Activated CD4-positive, alpha-beta T cell treated with anti-CD3 and anti-CD28 coated beads, Interleukin-2, amount 10 ng/mL, durations not matched to agents 7 days and 5 days (primary cell): ENCODE measurements around the gene CXCR1. TPM values are rescaled to one million over a fixed set of nuclear protein-coding genes. Genes with fewer than 3 reads are reported as not detected.
A peak's percentile ranks its signal among the peaks of the same experiment; 100 is the strongest.

Experiments used
- CTCF ChIA-PET: fragments of 350-600 bp; sonication (Branson Sonifier 250); formaldehyde crosslinking; loops from one replicate; lab custom pipeline; 2021; ENCODE audit warnings: antibody characterized with exemption; lab: Charles Lee
- POLR2A ChIA-PET: fragments of 350-600 bp; sonication (Branson Sonifier 250); formaldehyde crosslinking; loops from one replicate; lab custom pipeline; 2021; ENCODE audit warnings: antibody characterized with exemption; lab: Charles Lee
- DNase-seq: peaks from one replicate; pipeline ENCODE4 v3.0.0-alpha.2; 2020
- H3K27ac Mint-ChIP-seq: one replicate; pipeline ENCODE4 v1.8.0; 2021; ENCODE audit warnings: mild to moderate bottlenecking, moderate library complexity, mixed read lengths
- H3K27me3 Mint-ChIP-seq: one replicate; pipeline ENCODE4 v1.8.0; 2021; ENCODE audit warnings: mixed read lengths
- H3K36me3 Mint-ChIP-seq: one replicate; pipeline ENCODE4 v1.8.0; 2021; ENCODE audit warnings: low read depth, mixed read lengths
- H3K4me1 Mint-ChIP-seq: one replicate; pipeline ENCODE4 v1.8.0; 2021; ENCODE audit warnings: mixed read lengths
- H3K4me3 Mint-ChIP-seq: one replicate; pipeline ENCODE4 v1.8.0; 2021; ENCODE audit warnings: mild to moderate bottlenecking, moderate library complexity, mixed read lengths
- H3K9me3 Mint-ChIP-seq: one replicate; pipeline ENCODE4 v1.8.0; 2021; ENCODE audit warnings: mixed read lengths
- total RNA-seq, 2 experiments: library from RNA; stranded (reverse); gene quantifications; one replicate each; pipeline ENCODE4 v1.2.3, GENCODE V29; 2021

Gene CXCR1
- total RNA-seq, 2 experiments from 2014 or later, result 0.99 to 1.1 TPM

DNA sequence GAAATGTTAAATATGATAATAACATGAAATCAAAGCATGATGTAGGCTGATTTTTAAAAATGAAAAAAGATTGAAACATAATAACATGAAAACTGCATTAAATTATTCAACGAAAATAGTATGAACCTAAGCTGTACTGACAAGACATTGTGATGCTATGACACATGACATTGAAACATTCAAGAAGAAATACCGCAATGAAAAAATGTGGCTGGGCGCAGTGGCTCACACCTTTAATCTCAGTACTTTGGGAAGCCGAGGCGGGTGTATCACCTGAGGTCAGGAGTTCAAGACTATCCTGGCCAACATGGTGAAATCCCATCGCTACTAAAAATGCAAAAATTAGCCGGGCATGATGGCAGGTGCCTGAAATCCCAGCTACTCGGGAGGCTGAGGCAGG is 14.6 kb downstream of the CXCR1 start:
- Mint-ChIP-seq H3K4me1 (peaks cover 6% of the 10 kb centered on the region), H3K27ac (no peak overlapping the region), H3K27me3 (peaks cover 14% of the 10 kb centered on the region), H3K9me3 (no peaks in the 10 kb centered on the region), H3K36me3 (no peaks in the 10 kb centered on the region), H3K4me3 (no peak overlapping the region)
- POLR2A ChIA-PET, result no interaction called here
- DNase-seq, result no peak
- CTCF ChIA-PET, result no interaction called here

DNA sequence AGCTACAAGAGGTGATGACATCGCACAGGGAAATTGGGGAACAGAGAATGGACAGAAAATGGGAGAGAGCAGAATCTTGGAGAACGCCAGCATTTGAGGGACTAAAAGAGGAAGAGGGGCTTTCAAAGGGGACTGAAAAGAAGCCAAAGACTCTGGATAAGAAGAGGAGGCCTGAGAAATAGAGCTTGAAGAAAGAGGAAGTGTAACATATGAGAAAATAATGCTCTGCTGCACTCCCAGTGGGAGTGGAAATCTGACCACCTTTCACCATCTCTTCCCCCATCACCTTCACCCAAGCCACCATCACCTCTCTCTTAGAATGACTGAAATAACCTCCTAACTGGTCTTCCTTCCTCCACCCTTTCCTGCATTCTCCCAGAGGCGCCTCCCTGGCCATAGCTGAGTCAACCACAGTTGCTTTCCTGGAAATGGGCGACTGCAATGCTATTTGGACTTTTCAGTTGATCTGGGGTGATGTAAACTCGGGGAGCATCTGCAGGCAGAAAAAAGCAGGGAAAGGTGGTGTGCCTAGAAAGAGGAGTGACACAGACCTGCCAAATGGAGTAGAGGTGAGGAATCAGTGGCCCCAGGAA is 16.8 kb downstream of the CXCR1 start:
- POLR2A ChIA-PET, result no interaction called here
- Mint-ChIP-seq H3K4me3 (no peak overlapping the region), H3K9me3 (no peaks in the 10 kb centered on the region)

DNA sequence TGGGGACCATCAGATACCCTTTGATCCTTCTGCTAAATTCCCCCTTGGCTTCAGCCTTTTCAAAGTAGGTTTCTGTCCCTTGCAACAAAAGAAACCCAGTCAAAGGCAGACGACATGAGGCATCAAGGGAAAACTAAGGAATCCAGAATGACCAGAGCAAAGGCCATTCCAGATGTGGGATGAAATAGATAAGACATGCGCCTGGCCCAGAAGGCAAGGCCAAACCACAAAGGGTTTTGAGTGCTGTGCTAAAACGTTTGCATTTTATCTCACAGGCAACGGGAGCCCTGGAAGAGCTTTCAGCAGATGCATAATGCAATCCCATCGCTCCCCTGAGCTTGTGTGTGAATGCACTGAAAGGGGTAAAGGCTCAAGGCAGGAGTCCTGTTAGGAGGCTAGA is 17.7 kb downstream of the CXCR1 start:
- Mint-ChIP-seq H3K4me1 (peaks cover 6% of the 10 kb centered on the region), H3K9me3 (no peaks in the 10 kb centered on the region), H3K4me3 (no peak overlapping the region), H3K27me3 (peaks cover 14% of the 10 kb centered on the region), H3K36me3 (no peaks in the 10 kb centered on the region), H3K27ac (no peak overlapping the region)
- POLR2A ChIA-PET, result no interaction called here
- CTCF ChIA-PET, result no interaction called here
- no peak for DNase-seq

More for the DNA sequence above, 16.8 kb downstream of the CXCR1 start:
- Mint-ChIP-seq H3K36me3 (no peaks in the 10 kb centered on the region), H3K4me1 (peaks cover 6% of the 10 kb centered on the region), H3K27ac (no peak overlapping the region), H3K27me3 (peaks cover 14% of the 10 kb centered on the region)
- CTCF ChIA-PET, result interaction anchor here (1.5 kb wide), 1 partner anchor 18 kb away, joined by 4 read pairs; no protein-coding TSS in a partner anchor
- DNase-seq, result no peak

DNA sequence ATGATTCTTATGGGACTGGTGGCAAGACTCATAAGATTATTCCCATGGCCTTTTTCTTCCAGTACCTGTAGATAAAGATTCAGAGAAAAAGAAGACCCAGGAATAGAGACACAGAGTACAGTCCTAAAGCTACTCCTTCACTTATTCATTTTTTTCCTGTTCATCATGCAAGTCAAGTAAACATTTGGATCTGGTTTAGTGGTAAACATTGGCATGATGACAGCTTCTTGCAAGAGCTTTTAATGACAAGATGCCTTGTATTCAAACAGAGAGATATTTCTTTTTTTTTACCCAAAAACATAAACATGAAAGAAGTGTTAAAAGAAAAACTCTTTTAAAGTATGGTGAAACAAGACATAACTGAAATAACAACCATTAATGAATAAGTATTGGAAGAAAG is 20.7 kb downstream of the CXCR1 start:
- CTCF ChIA-PET, result interaction anchor here (0.6 to 1.2 kb wide), 2 partner anchors 24 to 432 kb away, joined by 3 to 5 read pairs; no protein-coding TSS in a partner anchor
- no peaks in the 10 kb centered on the region for H3K36me3 Mint-ChIP-seq
- DNase-seq, result no peak

DNA sequence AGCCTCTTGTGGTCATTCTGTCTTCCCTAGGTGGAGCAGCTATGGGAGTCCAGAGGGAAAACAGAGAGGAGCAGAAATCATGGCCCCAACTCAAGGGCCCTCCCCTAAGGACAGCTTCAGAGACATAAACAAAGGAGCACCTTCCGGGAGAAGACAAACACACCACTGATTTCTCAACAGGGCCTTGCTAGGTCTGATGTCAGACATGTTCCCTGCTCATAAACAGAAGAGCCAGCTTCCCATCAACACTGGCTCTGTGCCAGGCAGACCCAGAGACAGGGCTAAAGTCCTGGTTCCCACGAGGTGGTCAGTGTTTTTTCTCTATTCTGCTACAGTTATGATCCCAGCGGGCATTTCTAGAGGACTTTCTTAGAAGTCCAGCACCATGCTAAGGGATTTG is 21.6 kb downstream of the CXCR1 start:
- Mint-ChIP-seq H3K4me1 (peaks cover 5% of the 10 kb centered on the region), H3K36me3 (no peaks in the 10 kb centered on the region), H3K9me3 (no peaks in the 10 kb centered on the region), H3K4me3 (no peak overlapping the region), H3K27ac (no peak overlapping the region), H3K27me3 (peaks cover 18% of the 10 kb centered on the region)
- POLR2A ChIA-PET, result no interaction called here
- CTCF ChIA-PET, result no interaction called here
- no peak for DNase-seq

More for the DNA sequence above, 20.7 kb downstream of the CXCR1 start:
- Mint-ChIP-seq H3K4me3 (no peak overlapping the region), H3K9me3 (no peaks in the 10 kb centered on the region), H3K27ac (no peak overlapping the region), H3K27me3 (peaks cover 16% of the 10 kb centered on the region), H3K4me1 (peaks cover 6% of the 10 kb centered on the region)
- POLR2A ChIA-PET, result no interaction called here

DNA sequence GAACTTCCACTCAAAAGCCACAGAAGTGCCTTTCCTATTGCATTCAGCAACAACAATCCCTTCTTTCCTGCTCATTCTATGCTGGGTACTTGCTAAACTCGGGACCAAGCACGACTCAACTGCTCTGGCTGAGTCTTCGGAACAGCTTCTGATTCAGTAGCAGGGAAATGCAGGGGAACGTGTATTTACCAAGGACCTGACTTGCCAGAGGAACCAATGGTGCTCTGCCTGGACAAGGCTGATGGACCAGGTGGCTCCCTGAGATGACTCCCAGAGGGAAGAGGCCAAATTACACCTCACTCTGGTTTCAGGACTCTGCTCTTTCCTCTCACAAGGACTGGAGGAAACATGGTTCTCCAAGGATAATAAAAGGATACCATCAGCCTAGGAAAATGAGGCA is 28.7 kb downstream of the CXCR1 start:
- H3K27ac Mint-ChIP-seq, result no peak overlapping the region
- DNase-seq, result no peak
- POLR2A ChIA-PET, result no interaction called here
- H3K9me3 Mint-ChIP-seq, result no peaks in the 10 kb centered on the region
- peaks cover 30% of the 10 kb centered on the region for H3K27me3 Mint-ChIP-seq
- no peaks in the 10 kb centered on the region for H3K4me1 Mint-ChIP-seq
- H3K36me3 Mint-ChIP-seq, result no peaks in the 10 kb centered on the region
- no peak overlapping the region for H3K4me3 Mint-ChIP-seq
- CTCF ChIA-PET, result no interaction called here

DNA sequence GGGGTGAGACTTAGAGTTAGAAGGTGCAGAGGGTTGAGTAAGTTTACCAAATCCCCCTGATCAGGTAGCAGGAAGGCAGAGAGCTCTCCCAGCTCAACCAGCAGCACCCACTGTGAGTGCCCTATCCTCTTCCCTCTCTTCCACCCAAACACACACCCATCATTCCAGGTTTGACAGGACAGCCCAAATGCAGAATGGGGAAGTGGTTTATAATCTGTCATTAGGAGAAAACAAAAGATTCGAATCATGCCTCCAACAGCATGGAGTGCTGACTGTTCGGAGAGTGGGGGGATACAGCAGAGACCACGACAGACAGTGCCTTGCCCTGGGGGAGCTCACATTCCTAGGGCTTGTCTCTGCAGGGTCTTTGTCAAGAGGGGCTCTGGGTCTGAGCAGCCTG is 29.2 kb downstream of the CXCR1 start:
- no peaks in the 10 kb centered on the region for H3K36me3 Mint-ChIP-seq
- no peaks in the 10 kb centered on the region for H3K4me1 Mint-ChIP-seq
- H3K4me3 Mint-ChIP-seq, result no peak overlapping the region
- no peak for DNase-seq
- ChIA-PET CTCF (no interaction called here), POLR2A (no interaction called here)
- H3K27ac Mint-ChIP-seq, result no peak overlapping the region
- H3K9me3 Mint-ChIP-seq, result no peaks in the 10 kb centered on the region
- H3K27me3 Mint-ChIP-seq, result peaks cover 30% of the 10 kb centered on the region

DNA sequence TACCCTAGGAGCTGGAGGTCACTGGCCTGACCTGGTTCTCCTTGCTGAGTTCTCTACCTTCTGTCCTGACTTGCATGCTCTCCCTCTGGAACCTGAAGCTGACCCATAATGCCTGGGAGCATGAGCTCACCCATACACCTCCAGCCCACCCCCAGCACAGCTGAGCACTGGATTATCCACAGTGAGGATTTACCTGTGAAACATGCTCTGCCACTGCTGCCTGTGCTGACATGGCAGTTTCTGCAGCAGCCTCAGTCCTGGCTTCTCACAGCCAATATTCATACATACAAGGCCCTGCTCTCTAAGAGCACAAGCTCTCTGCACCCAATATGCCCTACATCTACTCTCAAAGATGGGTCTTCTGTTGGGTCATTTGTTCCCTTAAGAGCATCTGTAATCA is 35.9 kb downstream of the CXCR1 start:
- Mint-ChIP-seq H3K9me3 (no peaks in the 10 kb centered on the region), H3K27ac (no peak overlapping the region), H3K4me1 (peaks cover 4% of the 10 kb centered on the region), H3K36me3 (no peaks in the 10 kb centered on the region), H3K4me3 (no peak overlapping the region), H3K27me3 (peaks cover 4% of the 10 kb centered on the region)
- no peak for DNase-seq
- CTCF ChIA-PET, result no interaction called here
- POLR2A ChIA-PET, result no interaction called here

DNA sequence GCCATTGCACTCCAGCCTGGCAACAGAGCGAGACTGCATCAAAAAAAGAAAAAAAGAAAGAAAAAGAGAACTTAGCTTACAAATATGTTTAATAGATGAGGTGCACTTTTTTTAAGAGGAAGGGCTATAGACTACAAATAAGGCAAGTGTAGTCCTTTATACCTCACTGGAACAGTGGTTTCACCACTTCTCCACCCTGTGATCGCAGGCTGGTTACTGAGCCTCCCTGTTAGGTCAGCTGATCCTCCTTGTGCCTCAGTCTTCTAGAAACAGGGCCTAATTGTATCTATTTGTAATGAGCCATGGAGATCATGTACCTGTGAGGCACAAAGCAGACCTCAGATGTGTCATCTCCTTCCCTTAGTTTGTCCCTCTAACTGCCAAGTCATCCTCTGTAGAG is 36.4 kb downstream of the CXCR1 start:
- Mint-ChIP-seq H3K9me3 (no peaks in the 10 kb centered on the region), H3K27ac (no peak overlapping the region), H3K27me3 (peaks cover 7% of the 10 kb centered on the region), H3K4me3 (no peak overlapping the region), H3K36me3 (no peaks in the 10 kb centered on the region), H3K4me1 (peaks cover 8% of the 10 kb centered on the region)
- ChIA-PET POLR2A (no interaction called here), CTCF (no interaction called here)
- no peak for DNase-seq

DNA sequence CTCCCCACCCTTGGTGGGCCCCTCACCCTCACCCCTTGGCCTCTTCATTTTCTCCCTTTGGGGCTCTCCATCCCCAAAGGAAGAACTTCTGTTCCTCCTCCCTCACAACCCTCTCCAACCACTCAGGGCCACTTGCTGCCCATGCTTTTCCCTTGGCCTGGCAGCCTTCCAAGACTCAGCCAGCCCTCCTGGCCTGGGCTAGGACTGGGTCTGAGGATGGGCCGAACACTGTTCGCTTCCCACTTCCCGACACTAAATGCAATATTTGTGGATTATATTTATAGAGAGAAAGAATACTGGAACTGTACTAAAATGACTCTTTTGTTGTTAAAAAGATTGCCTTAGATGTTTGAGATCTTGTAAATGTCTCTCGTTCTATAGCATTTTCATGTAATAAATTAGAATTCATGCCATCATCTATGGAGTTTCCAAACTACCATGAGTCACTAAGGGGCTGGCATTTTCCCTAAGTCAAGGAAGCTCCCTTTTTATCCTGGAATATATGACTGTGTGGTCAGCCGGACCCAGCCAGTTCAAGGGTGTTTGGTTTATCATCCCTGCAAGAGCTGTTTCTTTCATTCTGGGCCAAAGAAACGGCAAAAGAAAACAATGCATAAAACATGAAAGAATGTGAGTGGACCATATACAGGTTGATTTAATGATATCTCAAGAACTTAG is 37.2 kb downstream of the CXCR1 start:
- peaks cover 13% of the 10 kb centered on the region for H3K4me1 Mint-ChIP-seq
- H3K9me3 Mint-ChIP-seq, result no peaks in the 10 kb centered on the region
- H3K27ac Mint-ChIP-seq, result no peak overlapping the region
- ChIA-PET CTCF (no interaction called here), POLR2A (no interaction called here)
- H3K36me3 Mint-ChIP-seq, result no peaks in the 10 kb centered on the region
- no peak overlapping the region for H3K4me3 Mint-ChIP-seq
- H3K27me3 Mint-ChIP-seq, result peaks cover 8% of the 10 kb centered on the region
- DNase-seq, result no peak

DNA sequence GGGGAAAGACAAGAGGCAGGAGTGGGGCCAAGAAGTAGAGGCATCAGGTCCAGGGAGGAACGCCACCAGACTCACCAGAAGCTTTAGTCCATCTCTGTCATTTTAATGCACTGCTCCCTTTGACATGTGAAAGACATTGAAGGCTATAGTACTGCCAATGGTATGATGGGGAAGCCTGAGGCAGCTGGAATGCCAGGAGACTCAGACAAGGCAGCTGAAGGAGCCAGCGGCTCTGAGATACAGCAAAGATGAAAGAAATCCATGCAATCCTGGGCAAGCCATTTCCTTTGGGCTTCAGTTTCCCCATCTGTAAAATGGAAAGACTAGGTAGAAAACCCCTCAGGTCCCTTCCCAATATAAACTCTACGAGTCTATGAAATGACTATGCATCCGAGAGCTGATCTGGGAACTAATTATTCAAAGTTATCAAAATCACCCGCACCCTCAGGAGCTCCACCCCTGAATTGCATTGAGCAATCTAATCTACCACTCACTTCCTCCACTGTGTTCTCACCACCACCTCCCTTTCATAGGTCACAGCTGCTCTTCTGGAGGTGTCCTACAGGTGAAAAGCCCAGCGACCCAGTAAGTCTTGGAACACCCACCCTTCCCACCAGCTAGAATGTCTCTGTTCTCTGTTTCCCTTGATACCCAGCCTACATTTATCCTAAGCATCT is 37.8 kb downstream of the CXCR1 start:
- no peak overlapping the region for H3K27ac Mint-ChIP-seq
- CTCF ChIA-PET, result no interaction called here

DNA sequence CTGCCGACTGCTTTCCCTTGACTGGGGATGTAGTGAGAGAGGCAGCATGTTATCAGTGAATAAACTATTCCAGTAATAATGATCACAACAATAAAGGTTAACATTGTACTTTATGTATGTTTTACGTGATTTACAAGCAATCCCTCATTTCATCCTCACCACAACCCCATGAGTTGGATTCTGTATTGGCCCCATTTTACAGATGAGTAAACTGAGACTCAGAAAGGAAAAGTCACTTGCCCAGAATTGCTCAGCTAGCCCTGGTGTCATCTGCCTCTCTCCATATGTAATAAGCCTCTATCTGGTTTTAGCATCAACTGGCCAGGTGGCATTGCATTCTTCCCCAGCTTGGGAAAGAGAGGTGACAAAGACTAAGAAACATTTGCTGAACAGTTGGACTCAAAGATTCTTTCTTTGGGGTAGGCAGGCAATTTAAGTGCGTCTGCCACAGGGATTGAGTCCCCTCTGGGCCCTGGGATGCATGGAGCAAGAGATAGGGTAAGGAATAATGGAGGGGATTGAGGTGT is 38.8 kb downstream of the CXCR1 start:
- Mint-ChIP-seq H3K4me3 (no peak overlapping the region), H3K27ac (no peak overlapping the region), H3K4me1 (peaks cover 13% of the 10 kb centered on the region), H3K36me3 (no peaks in the 10 kb centered on the region), H3K27me3 (peaks cover 8% of the 10 kb centered on the region), H3K9me3 (peaks cover under 1% of the 10 kb centered on the region)
- POLR2A ChIA-PET, result no interaction called here
- CTCF ChIA-PET, result no interaction called here
- DNase-seq, result no peak

More for the DNA sequence above, 37.8 kb downstream of the CXCR1 start:
- Mint-ChIP-seq H3K4me3 (no peak overlapping the region), H3K9me3 (no peaks in the 10 kb centered on the region), H3K4me1 (peaks cover 13% of the 10 kb centered on the region), H3K36me3 (no peaks in the 10 kb centered on the region), H3K27me3 (peaks cover 8% of the 10 kb centered on the region)
- DNase-seq, result no peak
- POLR2A ChIA-PET, result no interaction called here

DNA sequence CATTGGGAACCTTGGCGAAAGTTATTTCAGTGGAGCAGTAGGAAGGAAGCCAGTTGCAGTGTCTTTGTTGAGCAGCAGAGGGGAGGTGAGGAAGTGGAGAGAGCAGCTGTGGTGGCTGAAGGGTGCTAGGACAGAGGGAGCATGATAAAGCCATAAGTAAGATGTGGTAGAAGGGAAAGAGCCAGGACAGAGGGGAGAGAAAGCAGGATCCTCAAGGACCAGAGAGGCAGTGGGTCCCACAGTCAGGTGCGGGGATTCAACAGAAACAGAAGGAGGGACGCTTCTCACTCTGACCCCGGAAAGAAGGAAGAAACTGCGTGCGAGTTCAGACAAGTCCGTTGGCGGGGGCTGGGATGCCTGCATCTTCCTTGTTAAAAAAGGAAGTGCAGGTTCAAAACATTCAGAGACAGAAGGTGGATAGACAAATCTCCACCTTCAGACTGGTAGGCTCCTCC is 41.1 kb downstream of the CXCR1 start, which contains the start of gene CXCR2:
Gene CXCR2 (plus strand): TSS at position 403 of the 455 bp plus-strand sequence. CDS start 8,774 bp downstream, outside the sequence.
- POLR2A ChIA-PET, result no interaction called here
- Mint-ChIP-seq H3K27ac (peak within 1 kb of the TSS; percentile 59), H3K4me3 (peak within 1 kb of the TSS; percentile 25), H3K4me1 (peaks cover 13% of the 10 kb centered on the region), H3K27me3 (peaks cover 22% of the 10 kb centered on the region), H3K36me3 (no peaks in the 10 kb centered on the region), H3K9me3 (peaks cover 15% of the 10 kb centered on the region)
- no peak for DNase-seq
- CTCF ChIA-PET, result interaction anchor here (0.6 kb wide), 1 partner anchor 226 kb away, joined by 3 read pairs; no protein-coding TSS in a partner anchor
